IPS DF 4.7 (cell line): ENCODE data around the gene EIF2B5.

ENCODE experiments used
- DNase-seq: peaks from one replicate; pipeline ENCODE4 v3.0.0-alpha.2; 2013; ENCODE audit warnings: low spot score; ENCODE audit errors: extremely low read depth

EIF2B5 gene

GRCh38 chr3:184173374-184173722 is 38.2 kb downstream of the EIF2B5 start:
- no peak for DNase-seq

DNA sequence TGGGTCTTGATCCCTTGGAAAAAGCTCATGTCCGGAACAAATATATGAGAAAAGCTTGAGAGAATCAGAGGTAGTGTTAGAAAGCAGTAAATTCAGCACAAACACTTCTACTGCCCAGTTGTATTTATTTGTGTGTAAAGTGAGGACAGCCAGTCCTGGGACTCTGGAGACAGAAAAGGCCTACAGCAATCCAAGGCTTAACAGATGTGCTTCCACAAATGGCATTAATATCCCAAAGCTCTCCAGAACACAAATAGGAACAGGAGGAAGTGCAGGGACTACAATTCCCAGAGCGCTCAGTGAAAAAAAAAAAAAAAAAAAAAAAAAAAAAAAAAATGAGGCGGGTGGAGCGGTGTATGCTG is 39.1 kb downstream of the EIF2B5 start:
- no peak for DNase-seq

GRCh38 chr3:184174646-184175492 is 39.7 kb downstream of the EIF2B5 start, which contains the start of gene AP2M1:
TSS of gene AP2M1 (plus strand) at chr3:184174855. CDS start at chr3:184176994, 2,139 bp downstream.
- peak; percentile 92 for DNase-seq

DNA sequence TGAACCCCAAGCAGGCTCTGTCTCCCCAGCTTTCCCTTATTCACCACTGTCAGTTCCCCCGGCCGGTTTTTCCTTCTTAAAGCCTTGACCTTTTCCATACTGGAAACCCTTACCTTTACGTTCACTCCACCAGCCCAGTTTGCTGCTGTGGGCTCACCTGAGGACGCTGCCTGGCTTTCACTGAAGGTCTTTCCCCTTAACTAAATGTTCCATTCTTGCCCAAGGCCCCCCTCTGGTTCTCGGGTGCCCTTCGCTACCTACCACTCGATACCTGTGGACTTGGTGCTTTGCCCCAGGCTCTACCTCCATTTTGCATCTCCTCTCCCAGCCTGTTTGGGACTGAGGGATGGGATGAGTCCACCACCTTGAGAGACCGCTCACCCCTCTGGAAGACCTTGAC is 40.3 kb downstream of the EIF2B5 start:
- no peak for DNase-seq

GRCh38 chr3:184175981-184176376 is 40.8 kb downstream of the EIF2B5 start:
- DNase-seq: no peak

DNA sequence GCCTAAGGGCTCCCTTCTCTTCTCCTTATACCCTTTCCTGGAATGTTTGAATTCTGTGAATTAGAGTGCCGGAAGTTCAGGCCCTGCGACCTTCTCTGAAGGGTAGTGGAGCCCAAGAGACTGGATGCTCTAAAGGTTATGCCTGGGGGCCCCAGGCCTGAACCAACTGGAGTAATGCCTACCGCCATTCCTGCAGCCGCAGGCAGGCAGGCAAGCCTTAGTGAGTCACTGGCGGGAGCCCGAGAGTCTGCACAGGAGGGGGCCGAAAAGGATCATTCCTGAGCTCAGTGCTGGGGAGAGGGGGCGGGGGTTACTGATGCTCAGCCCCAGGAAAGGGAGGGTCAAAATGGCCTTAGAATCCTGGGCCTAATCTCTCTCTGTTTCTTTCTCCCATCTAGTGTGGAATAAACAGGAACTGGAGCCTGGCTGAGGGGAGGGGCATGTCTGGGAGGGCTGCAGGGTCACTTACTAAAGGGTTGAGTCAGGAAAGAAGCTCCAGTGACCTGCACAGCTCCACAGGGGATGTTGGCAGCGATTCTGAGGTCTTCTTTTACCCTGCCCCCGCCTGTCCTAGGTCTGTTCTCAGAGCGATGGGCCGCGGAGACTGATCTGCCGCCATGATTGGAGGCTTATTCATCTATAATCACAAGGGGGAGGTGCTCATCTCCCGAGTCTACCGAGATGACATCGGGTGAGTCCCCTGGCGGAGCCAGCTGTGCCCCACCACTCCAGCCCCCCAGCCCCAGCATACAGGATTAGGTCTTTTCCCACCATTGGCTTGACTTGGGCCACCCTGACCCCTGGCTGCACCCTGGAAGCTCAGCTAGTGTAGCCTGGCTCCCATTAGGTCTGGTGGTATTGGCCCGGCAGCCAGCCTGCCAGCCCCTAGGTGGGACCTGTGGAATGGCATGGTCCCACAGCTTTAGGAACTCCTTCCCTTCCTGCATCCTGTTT is 41.5 kb downstream of the EIF2B5 start:
- no peak for DNase-seq

GRCh38 chr3:184177331-184177731 is 42.2 kb downstream of the EIF2B5 start:
- no peak for DNase-seq

DNA sequence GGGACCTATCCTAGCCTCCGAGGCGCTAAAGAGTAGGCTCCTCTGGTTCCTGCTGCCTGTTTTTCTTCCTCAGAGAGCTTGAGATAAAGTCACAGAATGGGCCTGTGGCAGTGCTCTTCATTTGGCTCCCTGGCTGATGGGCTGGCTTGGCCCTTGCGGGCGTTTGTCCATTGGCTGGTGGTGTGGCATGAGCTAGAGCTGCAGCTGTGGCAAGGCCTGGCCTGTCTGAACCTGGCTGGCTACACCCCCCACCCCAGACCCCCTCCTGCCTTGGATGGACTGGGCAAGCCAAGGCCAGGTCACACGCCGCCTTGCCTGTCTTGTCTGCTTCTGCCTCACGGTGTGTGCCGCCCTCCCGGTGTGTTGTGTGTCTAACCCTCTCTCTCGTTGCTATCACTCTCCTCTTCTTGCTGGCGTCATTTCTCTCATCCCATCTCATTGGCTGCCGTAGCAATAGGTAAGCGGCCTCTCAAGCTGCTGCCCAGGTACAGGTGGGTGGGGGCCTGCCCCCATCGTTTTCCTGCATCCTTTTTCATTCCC is 42.7 kb downstream of the EIF2B5 start:
- DNase-seq: no peak

GRCh38 chr3:184178521-184179138 is 43.5 kb downstream of the EIF2B5 start:
- no peak for DNase-seq

DNA sequence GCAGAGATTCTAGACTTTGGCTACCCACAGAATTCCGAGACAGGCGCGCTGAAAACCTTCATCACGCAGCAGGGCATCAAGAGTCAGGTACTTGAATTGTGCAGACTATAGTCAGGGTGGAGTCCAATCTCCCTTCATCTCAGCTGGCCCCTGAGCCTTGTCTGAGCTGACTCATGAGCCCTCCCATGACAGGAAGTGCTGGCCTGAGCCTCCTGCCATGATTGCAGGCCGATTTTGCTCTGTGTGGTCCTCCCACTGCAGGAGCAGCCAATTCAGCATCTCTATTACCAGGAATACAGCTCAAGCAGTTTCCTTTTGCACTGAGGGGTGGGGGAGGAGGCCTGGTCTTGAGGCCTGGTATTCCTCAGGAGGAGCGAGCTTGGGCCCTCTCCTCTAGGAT is 45.0 kb downstream of the EIF2B5 start:
- DNase-seq: no peak

DNA sequence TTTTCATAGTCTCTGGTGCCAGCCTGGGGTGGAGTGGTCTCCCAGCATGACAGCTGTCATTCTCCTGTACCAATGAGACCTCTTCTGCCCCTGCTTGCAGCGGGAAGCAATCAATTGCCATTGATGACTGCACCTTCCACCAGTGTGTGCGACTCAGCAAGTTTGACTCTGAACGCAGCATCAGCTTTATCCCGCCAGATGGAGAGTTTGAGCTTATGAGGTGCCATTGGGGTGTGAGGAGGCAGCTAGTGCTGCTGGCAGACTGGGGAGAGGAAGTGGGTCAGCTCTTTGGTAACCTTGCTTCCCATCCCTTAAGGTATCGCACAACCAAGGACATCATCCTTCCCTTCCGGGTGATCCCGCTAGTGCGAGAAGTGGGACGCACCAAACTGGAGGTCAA is 46.4 kb downstream of the EIF2B5 start:
- DNase-seq: no peak

DNA sequence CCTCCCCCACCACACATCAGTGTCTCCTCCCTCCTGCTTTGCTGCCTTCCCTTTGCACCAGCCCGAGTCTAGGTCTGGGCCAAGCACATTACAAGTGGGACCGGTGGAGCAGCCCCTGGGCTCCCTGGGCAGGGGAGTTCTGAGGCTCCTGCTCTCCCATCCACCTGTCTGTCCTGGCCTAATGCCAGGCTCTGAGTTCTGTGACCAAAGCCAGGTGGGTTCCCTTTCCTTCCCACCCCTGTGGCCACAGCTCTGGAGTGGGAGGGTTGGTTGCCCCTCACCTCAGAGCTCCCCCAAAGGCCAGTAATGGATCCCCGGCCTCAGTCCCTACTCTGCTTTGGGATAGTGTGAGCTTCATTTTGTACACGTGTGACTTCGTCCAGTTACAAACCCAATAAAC is 48.5 kb downstream of the EIF2B5 start:
- no peak for DNase-seq

- DNase-seq: no peak
Observed at GRCh38 chr3:184184546-184185230, 49.5 kb downstream of the EIF2B5 start.

GRCh38 chr3:184185461-184186183 is 50.5 kb downstream of the EIF2B5 start:
- DNase-seq: peak; percentile 94

GRCh38 chr3:184186184-184186901 is 51.2 kb downstream of the EIF2B5 start, which contains the start of gene ABCF3:
TSS of gene ABCF3 (plus strand) at chr3:184186199. CDS start at chr3:184186208, 9 bp downstream.
- DNase-seq: no peak

DNA sequence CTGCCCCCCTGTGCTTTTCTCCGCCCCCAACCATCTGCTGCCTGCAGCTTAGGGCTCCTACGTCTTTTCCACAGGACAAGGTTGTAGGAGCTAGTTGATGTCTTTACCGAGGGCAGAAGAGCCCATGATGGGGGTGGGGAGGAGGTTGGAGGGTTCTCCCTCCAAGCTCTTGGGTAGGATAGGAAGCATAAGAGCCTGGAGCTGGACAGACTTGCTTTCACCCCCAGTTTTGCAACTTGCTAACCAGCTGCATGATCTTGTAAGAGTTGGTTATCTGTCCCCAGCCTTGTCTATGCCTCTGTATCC is 51.7 kb downstream of the EIF2B5 start:
- DNase-seq: no peak

DNA sequence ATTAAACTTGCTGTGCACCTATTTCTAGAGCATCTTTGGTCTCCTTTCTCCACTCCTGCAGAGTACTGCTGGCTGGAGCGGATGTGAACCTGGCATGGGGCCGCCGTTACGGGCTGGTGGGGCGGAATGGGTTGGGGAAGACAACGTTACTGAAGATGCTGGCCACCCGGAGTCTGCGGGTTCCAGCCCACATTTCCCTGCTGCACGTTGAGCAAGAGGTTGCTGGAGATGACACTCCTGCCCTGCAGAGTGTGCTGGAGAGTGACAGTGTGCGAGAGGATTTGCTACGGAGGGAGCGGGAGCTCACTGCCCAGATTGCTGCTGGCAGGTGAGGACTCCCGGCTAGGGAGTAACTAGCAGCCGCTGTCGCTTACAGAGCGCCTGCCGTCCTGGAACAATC is 52.9 kb downstream of the EIF2B5 start:
- no peak for DNase-seq

GRCh38 chr3:184189421-184189820 is 54.3 kb downstream of the EIF2B5 start:
- no peak for DNase-seq

DNA sequence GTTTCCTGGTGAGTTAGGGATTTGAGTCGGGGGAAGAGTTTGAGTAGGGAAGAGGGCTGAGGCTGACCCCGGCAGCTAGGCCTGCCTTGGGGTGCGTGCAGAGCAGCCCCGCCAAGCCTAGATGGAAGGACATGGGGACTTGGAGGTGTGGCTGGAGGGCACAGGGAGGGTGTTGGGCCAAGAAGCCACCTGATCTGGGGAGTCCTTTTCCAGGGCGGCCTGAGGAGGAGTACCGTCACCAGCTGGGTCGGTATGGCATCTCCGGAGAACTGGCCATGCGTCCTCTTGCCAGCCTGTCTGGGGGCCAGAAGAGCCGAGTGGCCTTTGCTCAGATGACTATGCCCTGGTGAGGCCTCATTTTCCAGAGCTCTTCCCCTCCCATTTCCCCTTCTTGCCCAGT is 57.7 kb downstream of the EIF2B5 start:
- DNase-seq: no peak
